Epithelial cell of esophagus (primary cell): ENCODE measurements around the gene SOX2.

ENCODE experiments used
- DNase-seq: peaks from one replicate; pipeline ENCODE4 v3.0.0; 2010; ENCODE audit warnings: low read depth
- H3K4me3 ChIP-seq: 2 replicates; pipeline ENCODE4 v1.5.1; 2011; ENCODE audit warnings: mild to moderate bottlenecking, low read length, control low read depth
- TF ChIP-seq, protein P1 (sequence below): IDR thresholded peaks from 2 replicates; pipeline ENCODE4 v1.5.1; 2011; ENCODE audit warnings: low read depth, mild to moderate bottlenecking, low read length, control low read depth, inconsistent platforms; ENCODE audit not compliant: insufficient read depth; ENCODE audit errors: missing control alignments

SOX2 gene

GRCh38 chr3:181713676-181714612, 2.2 kb downstream of the SOX2 start:
- H3K4me3 ChIP-seq = peak overlapping the region; percentile 75
- DNase-seq = no peak
- TF ChIP-seq, protein P1, sequence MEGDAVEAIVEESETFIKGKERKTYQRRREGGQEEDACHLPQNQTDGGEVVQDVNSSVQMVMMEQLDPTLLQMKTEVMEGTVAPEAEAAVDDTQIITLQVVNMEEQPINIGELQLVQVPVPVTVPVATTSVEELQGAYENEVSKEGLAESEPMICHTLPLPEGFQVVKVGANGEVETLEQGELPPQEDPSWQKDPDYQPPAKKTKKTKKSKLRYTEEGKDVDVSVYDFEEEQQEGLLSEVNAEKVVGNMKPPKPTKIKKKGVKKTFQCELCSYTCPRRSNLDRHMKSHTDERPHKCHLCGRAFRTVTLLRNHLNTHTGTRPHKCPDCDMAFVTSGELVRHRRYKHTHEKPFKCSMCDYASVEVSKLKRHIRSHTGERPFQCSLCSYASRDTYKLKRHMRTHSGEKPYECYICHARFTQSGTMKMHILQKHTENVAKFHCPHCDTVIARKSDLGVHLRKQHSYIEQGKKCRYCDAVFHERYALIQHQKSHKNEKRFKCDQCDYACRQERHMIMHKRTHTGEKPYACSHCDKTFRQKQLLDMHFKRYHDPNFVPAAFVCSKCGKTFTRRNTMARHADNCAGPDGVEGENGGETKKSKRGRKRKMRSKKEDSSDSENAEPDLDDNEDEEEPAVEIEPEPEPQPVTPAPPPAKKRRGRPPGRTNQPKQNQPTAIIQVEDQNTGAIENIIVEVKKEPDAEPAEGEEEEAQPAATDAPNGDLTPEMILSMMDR = no peak

GRCh38 chr3:181715571-181716340, 4.0 kb downstream of the SOX2 start:
- DNase-seq = peak; percentile 74
- TF ChIP-seq, protein P1 = peak; percentile 7
- H3K4me3 ChIP-seq = peak overlapping the region; percentile 75

GRCh38 chr3:181716966-181717365, 5.2 kb downstream of the SOX2 start:
- H3K4me3 ChIP-seq = peak overlapping the region; percentile 7
- TF ChIP-seq, protein P1 = no peak
- DNase-seq = peak; percentile 15

DNA sequence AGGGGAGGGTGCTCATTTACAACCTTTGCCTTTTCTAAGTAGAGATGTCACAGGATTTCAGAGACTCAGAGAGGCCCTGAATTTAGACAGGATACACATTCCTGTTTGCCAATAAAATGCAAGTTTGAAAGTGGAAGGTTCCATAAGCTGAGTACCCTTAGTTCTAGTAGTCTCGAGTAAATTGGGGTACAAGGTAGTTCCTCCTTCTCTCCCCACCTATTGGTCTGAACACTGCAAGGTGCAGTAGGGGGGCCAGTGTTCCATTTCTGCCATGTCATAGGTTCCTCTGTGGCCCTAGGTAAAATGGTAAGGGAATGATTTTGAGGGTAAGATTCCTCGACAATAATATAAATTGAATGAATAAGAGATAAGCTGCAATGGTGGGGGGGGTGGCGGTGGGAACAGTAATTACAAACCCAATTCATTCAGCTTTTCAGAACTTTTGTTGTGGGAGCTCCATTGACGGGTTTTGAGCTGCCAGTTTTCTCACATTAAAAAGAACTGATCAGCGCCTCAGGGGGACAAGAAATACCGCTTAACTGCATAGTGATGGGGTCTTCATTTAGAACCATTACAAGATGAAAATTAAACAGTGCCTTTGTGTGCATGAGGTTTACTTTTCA, 5.9 kb downstream of the SOX2 start:
- DNase-seq = no peak
- H3K4me3 ChIP-seq = peak overlapping the region; percentile 10
- TF ChIP-seq, protein P1 = no peak

DNA sequence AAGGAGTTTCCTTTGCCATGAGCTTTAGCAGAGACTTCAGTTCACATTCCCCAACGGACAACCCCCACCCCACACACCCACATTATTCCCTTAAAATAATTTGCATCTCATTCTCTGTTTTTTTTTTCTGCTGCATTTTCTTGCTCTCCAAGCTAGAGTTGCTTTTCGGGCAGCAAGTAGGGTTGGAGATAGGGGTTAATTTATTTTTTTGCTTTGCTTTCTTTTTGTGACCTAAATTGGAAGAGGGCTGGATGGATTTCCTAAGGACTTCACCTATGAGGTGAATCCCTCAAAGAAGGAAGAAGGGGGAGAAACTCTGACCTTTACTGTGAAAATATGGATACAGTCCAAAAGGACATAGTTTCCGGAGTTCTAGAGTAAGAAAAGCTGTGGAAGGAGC, 6.6 kb downstream of the SOX2 start:
- no peak for DNase-seq
- H3K4me3 ChIP-seq = peak overlapping the region; percentile 25
- TF ChIP-seq, protein P1 = no peak

DNA sequence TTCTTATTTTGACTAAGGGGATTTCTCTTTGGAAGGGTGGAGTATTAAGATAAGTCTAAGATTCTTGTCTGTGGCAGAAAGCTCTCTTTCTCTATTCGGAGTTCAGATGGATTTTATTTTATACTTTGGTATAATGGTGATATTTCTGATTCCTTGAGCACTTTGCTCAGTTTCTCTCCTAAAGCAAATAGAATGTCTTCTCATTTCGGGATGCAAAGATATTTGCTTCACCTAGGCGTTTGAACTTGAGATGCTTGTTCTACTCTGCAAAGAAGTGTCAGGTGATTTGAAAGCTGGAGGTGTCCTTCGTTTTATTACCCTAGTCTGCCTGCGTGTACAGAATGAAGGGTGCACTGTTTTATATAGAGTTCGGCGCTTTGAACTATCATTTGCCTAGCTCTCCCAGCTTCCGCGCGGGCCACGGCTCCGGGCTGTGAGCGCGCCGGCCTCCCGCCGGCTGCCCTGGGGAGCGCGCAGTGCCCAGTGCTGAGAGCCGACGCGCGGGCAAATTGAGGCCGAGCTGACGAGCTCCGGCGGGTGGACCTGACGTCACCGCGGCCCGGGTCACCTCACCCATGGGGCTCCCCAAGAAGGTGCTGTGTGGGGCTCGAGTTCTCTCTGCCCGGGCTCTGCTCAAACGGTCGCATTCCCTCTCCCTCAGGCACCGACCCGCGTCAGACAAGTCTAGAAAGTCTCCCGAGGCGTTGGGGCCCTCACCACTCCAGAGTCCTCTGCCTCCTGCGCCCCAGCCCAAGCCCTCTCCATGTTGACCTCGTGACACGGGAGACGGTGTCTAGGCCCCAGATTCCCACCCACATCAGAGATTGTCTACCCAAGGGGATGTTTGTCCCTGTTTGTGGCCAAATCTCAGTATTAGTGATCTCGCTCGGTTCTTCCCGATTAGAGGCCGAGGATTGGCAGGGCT, 7.5 kb downstream of the SOX2 start:
- TF ChIP-seq, protein P1 = no peak
- peak overlapping the region; percentile 25 for H3K4me3 ChIP-seq
- DNase-seq = peak; percentile 47
